ENCODE data around the gene SEC11A.

SEC11A gene

GRCh38 chr15:84638103-84638502 is 77.8 kb downstream of the SEC11A start:
- no peak for TF ChIP-seq EZH2phosphoT487 (conservative IDR thresholded peaks at IDR 0.05; ENCODE audit: low read length)
- TF ChIP-seq, protein P1, sequence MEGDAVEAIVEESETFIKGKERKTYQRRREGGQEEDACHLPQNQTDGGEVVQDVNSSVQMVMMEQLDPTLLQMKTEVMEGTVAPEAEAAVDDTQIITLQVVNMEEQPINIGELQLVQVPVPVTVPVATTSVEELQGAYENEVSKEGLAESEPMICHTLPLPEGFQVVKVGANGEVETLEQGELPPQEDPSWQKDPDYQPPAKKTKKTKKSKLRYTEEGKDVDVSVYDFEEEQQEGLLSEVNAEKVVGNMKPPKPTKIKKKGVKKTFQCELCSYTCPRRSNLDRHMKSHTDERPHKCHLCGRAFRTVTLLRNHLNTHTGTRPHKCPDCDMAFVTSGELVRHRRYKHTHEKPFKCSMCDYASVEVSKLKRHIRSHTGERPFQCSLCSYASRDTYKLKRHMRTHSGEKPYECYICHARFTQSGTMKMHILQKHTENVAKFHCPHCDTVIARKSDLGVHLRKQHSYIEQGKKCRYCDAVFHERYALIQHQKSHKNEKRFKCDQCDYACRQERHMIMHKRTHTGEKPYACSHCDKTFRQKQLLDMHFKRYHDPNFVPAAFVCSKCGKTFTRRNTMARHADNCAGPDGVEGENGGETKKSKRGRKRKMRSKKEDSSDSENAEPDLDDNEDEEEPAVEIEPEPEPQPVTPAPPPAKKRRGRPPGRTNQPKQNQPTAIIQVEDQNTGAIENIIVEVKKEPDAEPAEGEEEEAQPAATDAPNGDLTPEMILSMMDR (IDR thresholded peaks at IDR 0.05; ENCODE audit: insufficient read depth, low read length, poor library complexity, severe bottlenecking), result no peak
- no peaks in the 10 kb centered on the region for H3K9me2 ChIP-seq (replicated peaks; ENCODE audit: insufficient read depth, low read length)

DNA sequence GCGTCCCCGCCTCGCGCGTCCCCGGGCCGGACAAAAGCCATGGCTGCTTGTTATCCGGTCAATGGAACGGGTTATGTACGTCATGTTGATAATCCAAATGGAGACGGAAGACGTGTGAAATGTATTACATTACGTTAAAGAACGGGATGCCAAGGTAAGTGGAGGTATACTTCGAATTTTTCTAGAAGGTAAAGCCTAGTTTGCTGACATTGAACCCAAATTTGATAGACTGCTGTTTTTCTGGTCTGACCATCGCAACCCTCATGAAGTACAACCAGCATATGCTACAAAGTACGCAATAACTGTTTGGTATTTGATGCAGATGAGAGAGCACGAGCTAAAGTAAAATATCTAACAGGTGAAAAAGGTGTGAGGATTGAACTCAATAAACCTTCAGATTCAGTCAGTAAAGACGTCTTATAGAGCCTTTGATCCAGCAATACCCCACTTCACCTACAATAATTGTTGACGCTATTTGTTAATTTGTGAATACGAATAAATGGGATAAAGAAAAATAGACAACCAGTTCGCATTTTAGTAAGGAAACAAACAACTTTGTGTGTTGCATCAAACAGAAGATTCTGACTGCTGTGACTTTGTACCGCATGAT is 81.6 kb downstream of the SEC11A start:
- H3K4me3 ChIP-seq (ENCODE audit: insufficient read depth, low read length, poor library complexity, severe bottlenecking), result peak overlapping the region; percentile 58
- peaks cover 10% of the 10 kb centered on the region for H4K20me1 ChIP-seq (ENCODE audit: low read depth, low read length)
- peak overlapping the region; percentile 57; the same call in 1 of the 2 replicates for H3K9ac ChIP-seq (ENCODE audit: low read length)
- no peaks in the 10 kb centered on the region for H3K9me3 ChIP-seq (ENCODE audit: insufficient read depth, low read length)
- H3K27ac ChIP-seq (ENCODE audit: low read depth, low read length), result no peak overlapping the region
- H3K36me3 ChIP-seq (ENCODE audit: low read length), result peaks cover 7% of the 10 kb centered on the region; the same call in 1 of the 2 replicates
- H2AFZ ChIP-seq (ENCODE audit: low read depth, low read length, severe bottlenecking), result no peak overlapping the region
- H3K4me2 ChIP-seq (ENCODE audit: low read depth, low read length, poor library complexity, severe bottlenecking), result peak overlapping the region; percentile 94
- TF ChIP-seq, protein P1 (IDR thresholded peaks at IDR 0.05; ENCODE audit: insufficient read depth, low read length, poor library complexity, severe bottlenecking), result no peak
- TF ChIP-seq EZH2phosphoT487 (conservative IDR thresholded peaks at IDR 0.05; ENCODE audit: low read length), result no peak
- peaks cover 22% of the 10 kb centered on the region for H3F3A ChIP-seq (ENCODE audit: insufficient read depth)
- H3K79me2 ChIP-seq (ENCODE audit: insufficient read depth, low read length), result 0 out of 2 replicates have a peak, but pooled peaks cover 7% of the 10 kb centered on the region
- no peaks in the 10 kb centered on the region for H3K9me2 ChIP-seq (replicated peaks; ENCODE audit: insufficient read depth, low read length)
- H3K27me3 ChIP-seq (ENCODE audit: low read length), result no peaks in the 10 kb centered on the region

More at GRCh38 chr15:84638103-84638502, 77.8 kb downstream of the SEC11A start:
- Histone ChIP-seq H3K9me3 (ENCODE audit: insufficient read depth, low read length) (no peaks in the 10 kb centered on the region), H3K9ac (ENCODE audit: low read length) (no peak overlapping the region), H3K27ac (ENCODE audit: low read depth, low read length) (no peak overlapping the region), H4K20me1 (ENCODE audit: low read depth, low read length) (peaks cover 10% of the 10 kb centered on the region), H2AFZ (ENCODE audit: low read depth, low read length, severe bottlenecking) (no peak overlapping the region), H3K4me3 (ENCODE audit: insufficient read depth, low read length, poor library complexity, severe bottlenecking) (no peak overlapping the region), H3K27me3 (ENCODE audit: low read length) (no peaks in the 10 kb centered on the region), H3K4me2 (ENCODE audit: low read depth, low read length, poor library complexity, severe bottlenecking) (no peak overlapping the region), H3K36me3 (ENCODE audit: low read length) (peaks cover 11% of the 10 kb centered on the region; the same call in 1 of the 2 replicates), H3K79me2 (ENCODE audit: insufficient read depth, low read length) (no peaks in the 10 kb centered on the region), H3F3A (ENCODE audit: insufficient read depth) (peaks cover 11% of the 10 kb centered on the region)

GRCh38 chr15:84633311-84634227 is 82.4 kb downstream of the SEC11A start:
- peak overlapping the region; percentile 94 for H3K4me2 ChIP-seq (ENCODE audit: low read depth, low read length, poor library complexity, severe bottlenecking)
- peaks cover 7% of the 10 kb centered on the region; the same call in 1 of the 2 replicates for H3K36me3 ChIP-seq (ENCODE audit: low read length)
- TF ChIP-seq, protein P1 (IDR thresholded peaks at IDR 0.05; ENCODE audit: insufficient read depth, low read length, poor library complexity, severe bottlenecking), result no peak
- TF ChIP-seq EZH2phosphoT487 (conservative IDR thresholded peaks at IDR 0.05; ENCODE audit: low read length), result no peak
- H3K9me3 ChIP-seq (ENCODE audit: insufficient read depth, low read length), result no peaks in the 10 kb centered on the region
- peaks cover 24% of the 10 kb centered on the region for H3F3A ChIP-seq (ENCODE audit: insufficient read depth)
- H3K79me2 ChIP-seq (ENCODE audit: insufficient read depth, low read length), result 0 out of 2 replicates have a peak, but pooled peaks cover 7% of the 10 kb centered on the region
- H2AFZ ChIP-seq (ENCODE audit: low read depth, low read length, severe bottlenecking), result no peak overlapping the region
- peak overlapping the region; percentile 57 for H3K9ac ChIP-seq (ENCODE audit: low read length)
- no peaks in the 10 kb centered on the region for H3K27me3 ChIP-seq (ENCODE audit: low read length)
- H4K20me1 ChIP-seq (ENCODE audit: low read depth, low read length), result peaks cover 10% of the 10 kb centered on the region
- H3K9me2 ChIP-seq (replicated peaks; ENCODE audit: insufficient read depth, low read length), result no peaks in the 10 kb centered on the region
- H3K4me3 ChIP-seq (ENCODE audit: insufficient read depth, low read length, poor library complexity, severe bottlenecking), result peak overlapping the region; percentile 58
- no peak overlapping the region for H3K27ac ChIP-seq (ENCODE audit: low read depth, low read length)

Data from SU-DHL-6 (cell line).